ENCODE data around the gene KCNF1. TPM values are rescaled to one million over a fixed set of nuclear protein-coding genes. Genes with fewer than 3 reads are reported as not detected.
A peak's percentile ranks its signal among the peaks of the same experiment; 100 is the strongest.

The KCNF1 gene, protein sequence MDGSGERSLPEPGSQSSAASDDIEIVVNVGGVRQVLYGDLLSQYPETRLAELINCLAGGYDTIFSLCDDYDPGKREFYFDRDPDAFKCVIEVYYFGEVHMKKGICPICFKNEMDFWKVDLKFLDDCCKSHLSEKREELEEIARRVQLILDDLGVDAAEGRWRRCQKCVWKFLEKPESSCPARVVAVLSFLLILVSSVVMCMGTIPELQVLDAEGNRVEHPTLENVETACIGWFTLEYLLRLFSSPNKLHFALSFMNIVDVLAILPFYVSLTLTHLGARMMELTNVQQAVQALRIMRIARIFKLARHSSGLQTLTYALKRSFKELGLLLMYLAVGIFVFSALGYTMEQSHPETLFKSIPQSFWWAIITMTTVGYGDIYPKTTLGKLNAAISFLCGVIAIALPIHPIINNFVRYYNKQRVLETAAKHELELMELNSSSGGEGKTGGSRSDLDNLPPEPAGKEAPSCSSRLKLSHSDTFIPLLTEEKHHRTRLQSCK
- total RNA-seq (under 1 TPM in 1 of 2 donors, not detected in 1; 0.09 TPM), polyA plus RNA-seq (not detected)

DNA sequence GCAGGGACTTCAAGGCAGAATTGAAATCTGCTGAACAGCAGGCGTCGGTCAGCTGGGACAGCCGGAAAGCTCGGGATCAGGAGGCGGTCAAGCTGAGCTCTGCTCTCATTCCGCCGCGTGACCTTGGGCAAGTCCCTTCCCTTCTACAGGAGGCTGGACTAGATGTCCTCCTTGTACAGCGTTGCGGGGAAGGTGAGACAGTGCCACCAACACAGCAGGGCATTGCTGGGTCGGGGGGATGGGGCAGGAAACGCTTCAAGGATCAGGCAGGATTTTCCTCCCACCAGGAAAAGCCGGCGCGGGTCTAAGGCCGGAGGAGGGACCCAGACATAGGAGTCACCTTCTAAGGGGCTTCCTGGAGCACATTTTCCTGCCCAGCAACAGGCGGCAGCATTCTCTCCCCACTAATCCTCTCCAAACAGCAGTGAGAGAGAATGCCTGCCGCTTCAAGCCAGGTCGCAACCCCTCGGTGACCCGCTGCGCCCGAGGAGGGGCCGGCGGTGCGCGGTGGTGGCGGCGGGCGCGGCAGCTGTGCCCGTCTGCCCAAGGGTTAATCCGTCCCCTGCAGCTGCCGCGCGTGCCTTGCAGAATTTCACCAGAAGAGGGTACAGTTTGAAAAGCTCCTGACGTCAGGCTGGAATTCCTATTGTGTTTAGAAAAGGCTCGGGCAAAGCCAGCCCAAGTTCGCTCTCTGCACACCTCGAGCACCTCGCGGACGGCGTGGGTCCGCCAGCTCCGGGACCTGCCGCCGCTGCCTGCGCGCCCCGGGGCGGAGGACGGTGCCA is at the start of gene KCNF1:
Gene KCNF1, plus strand, starts transcription at position 644 of the 785 bp plus-strand sequence. CDS start 493 bp downstream, outside the sequence.
- Histone ChIP-seq H3K27me3 (ENCODE audit: control insufficient read depth in 4 of 4, insufficient read depth in 4 of 4, low read length in 3 of 4) (peaks cover 0 to 8% (median 3%) of the 10 kb centered on the region in 4 donors), H3K4me3 (ENCODE audit: low read depth in 1 of 3, low read length in 3 of 3) (peak within 1 kb of the TSS in 1 of 3 donors; percentile 41), H3K4me1 (ENCODE audit: control insufficient read depth in 4 of 4, insufficient read depth in 4 of 4, low read length in 3 of 4) (peaks cover 0 to 7% (median 2%) of the 10 kb centered on the region in 4 donors), H3K36me3 (ENCODE audit: control insufficient read depth in 4 of 4, insufficient read depth in 3 of 4, low read depth in 1 of 4, low read length in 3 of 4) (no peaks in the 10 kb centered on the region), H3K9ac (ENCODE audit: low read depth in 1 of 2, low read length in 2 of 2) (no peak within 1 kb of the TSS), H3K9me3 (ENCODE audit: control insufficient read depth in 4 of 4, low read length in 3 of 4) (no peaks in the 10 kb centered on the region), H3K27ac (ENCODE audit: low read depth in 1 of 2, low read length in 2 of 2) (no peak within 1 kb of the TSS)
- no peak for DNase-seq (ENCODE audit: low spot score)
- WGBS, result 8% methylated on average over 53 of the region's 53 CpGs
- peak; percentile 34 to 43 for TF ChIP-seq RAD21 (IDR thresholded peaks at IDR 0.05)
- TF ChIP-seq, protein P1, sequence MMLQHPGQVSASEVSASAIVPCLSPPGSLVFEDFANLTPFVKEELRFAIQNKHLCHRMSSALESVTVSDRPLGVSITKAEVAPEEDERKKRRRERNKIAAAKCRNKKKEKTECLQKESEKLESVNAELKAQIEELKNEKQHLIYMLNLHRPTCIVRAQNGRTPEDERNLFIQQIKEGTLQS (IDR thresholded peaks at IDR 0.05), result no peak

DNA sequence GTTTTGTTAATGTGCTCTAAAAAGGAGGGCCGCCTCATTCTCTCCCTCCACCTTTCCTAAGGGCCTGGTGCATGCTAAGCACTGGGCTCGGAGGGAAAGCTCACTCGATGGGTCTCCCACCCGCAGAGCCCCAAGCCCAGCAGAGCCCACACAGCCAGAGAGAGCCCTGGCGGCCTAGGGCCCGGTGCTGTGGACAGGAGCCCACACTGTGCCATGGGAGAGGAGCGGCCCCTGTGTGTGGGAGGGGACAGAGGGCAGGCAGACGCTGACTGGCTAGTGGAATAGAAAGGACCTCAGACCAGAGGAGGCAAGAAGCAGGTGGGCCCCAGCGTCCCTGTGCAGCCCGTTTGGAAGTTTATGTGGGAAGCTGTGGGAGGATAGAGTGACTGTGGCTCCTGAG is 49.4 kb upstream of the KCNF1 start:
- WGBS, result 91% methylated on average over 10 of the region's 10 CpGs
- H3K4me3 ChIP-seq (ENCODE audit: low read depth in 1 of 3, low read length in 3 of 3), result no peak overlapping the region
- peaks cover 0 to 2% (median 0%) of the 10 kb centered on the region in 4 donors for H3K27me3 ChIP-seq (ENCODE audit: control insufficient read depth in 4 of 4, insufficient read depth in 4 of 4, low read length in 3 of 4)
- H3K9ac ChIP-seq (ENCODE audit: low read depth in 1 of 2, low read length in 2 of 2), result no peak overlapping the region
- DNase-seq (ENCODE audit: low spot score), result no peak
- TF ChIP-seq RXRA (IDR thresholded peaks at IDR 0.05) (no peak), FOXA2 (IDR thresholded peaks at IDR 0.05) (no peak), HNF4G (IDR thresholded peaks at IDR 0.05) (no peak)
- H3K4me1 ChIP-seq (ENCODE audit: control insufficient read depth in 4 of 4, insufficient read depth in 4 of 4, low read length in 3 of 4), result no peaks in the 10 kb centered on the region
- no peak overlapping the region for H3K27ac ChIP-seq (ENCODE audit: low read depth in 1 of 2, low read length in 2 of 2)
- no peaks in the 10 kb centered on the region for H3K9me3 ChIP-seq (ENCODE audit: control insufficient read depth in 4 of 4, low read length in 3 of 4)
- H3K36me3 ChIP-seq (ENCODE audit: control insufficient read depth in 4 of 4, insufficient read depth in 3 of 4, low read depth in 1 of 4, low read length in 3 of 4), result no peaks in the 10 kb centered on the region

DNA sequence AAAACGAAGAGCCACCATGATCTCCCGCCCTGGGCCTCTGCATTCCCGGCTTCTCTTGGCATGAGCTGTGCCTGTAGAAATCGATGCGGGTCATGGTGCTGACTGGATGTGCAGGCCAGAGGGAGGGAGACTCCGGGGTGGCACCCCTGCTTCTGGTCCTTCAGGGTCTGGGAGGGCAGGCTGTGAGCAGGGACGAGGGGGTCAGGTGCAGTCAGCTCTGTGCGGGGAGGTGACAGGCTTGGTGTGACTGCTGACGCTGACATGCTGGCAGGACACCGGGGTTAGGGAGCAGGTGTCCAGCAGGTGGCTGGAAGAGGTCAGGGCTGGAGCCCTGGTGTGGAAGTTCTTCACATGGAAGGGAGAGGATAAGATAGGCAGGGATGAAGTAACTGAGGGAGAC is 48.7 kb upstream of the KCNF1 start:
- Histone ChIP-seq H3K27ac (ENCODE audit: low read depth in 1 of 2, low read length in 2 of 2) (no peak overlapping the region), H3K9me3 (ENCODE audit: control insufficient read depth in 4 of 4, low read length in 3 of 4) (no peaks in the 10 kb centered on the region), H3K36me3 (ENCODE audit: control insufficient read depth in 4 of 4, insufficient read depth in 3 of 4, low read depth in 1 of 4, low read length in 3 of 4) (no peaks in the 10 kb centered on the region), H3K4me3 (ENCODE audit: low read depth in 1 of 3, low read length in 3 of 3) (no peak overlapping the region), H3K9ac (ENCODE audit: low read depth in 1 of 2, low read length in 2 of 2) (no peak overlapping the region), H3K27me3 (ENCODE audit: control insufficient read depth in 4 of 4, insufficient read depth in 4 of 4, low read length in 3 of 4) (peaks cover 0 to 2% (median 0%) of the 10 kb centered on the region in 4 donors), H3K4me1 (ENCODE audit: control insufficient read depth in 4 of 4, insufficient read depth in 4 of 4, low read length in 3 of 4) (no peaks in the 10 kb centered on the region)
- TF ChIP-seq RXRA (IDR thresholded peaks at IDR 0.05), result no peak
- TF ChIP-seq, protein P1 (IDR thresholded peaks at IDR 0.05), result no peak
- TF ChIP-seq, protein P2, sequence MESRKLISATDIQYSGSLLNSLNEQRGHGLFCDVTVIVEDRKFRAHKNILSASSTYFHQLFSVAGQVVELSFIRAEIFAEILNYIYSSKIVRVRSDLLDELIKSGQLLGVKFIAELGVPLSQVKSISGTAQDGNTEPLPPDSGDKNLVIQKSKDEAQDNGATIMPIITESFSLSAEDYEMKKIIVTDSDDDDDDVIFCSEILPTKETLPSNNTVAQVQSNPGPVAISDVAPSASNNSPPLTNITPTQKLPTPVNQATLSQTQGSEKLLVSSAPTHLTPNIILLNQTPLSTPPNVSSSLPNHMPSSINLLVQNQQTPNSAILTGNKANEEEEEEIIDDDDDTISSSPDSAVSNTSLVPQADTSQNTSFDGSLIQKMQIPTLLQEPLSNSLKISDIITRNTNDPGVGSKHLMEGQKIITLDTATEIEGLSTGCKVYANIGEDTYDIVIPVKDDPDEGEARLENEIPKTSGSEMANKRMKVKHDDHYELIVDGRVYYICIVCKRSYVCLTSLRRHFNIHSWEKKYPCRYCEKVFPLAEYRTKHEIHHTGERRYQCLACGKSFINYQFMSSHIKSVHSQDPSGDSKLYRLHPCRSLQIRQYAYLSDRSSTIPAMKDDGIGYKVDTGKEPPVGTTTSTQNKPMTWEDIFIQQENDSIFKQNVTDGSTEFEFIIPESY (IDR thresholded peaks at IDR 0.05), result no peak
- TF ChIP-seq JUND (IDR thresholded peaks at IDR 0.05), result no peak
- TF ChIP-seq RAD21 (IDR thresholded peaks at IDR 0.05), result no peak
- TF ChIP-seq, protein P3, sequence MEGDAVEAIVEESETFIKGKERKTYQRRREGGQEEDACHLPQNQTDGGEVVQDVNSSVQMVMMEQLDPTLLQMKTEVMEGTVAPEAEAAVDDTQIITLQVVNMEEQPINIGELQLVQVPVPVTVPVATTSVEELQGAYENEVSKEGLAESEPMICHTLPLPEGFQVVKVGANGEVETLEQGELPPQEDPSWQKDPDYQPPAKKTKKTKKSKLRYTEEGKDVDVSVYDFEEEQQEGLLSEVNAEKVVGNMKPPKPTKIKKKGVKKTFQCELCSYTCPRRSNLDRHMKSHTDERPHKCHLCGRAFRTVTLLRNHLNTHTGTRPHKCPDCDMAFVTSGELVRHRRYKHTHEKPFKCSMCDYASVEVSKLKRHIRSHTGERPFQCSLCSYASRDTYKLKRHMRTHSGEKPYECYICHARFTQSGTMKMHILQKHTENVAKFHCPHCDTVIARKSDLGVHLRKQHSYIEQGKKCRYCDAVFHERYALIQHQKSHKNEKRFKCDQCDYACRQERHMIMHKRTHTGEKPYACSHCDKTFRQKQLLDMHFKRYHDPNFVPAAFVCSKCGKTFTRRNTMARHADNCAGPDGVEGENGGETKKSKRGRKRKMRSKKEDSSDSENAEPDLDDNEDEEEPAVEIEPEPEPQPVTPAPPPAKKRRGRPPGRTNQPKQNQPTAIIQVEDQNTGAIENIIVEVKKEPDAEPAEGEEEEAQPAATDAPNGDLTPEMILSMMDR (IDR thresholded peaks at IDR 0.05; ENCODE audit: low read depth, low read length, missing input control), result no peak
- no peak for TF ChIP-seq TAF1 (conservative IDR thresholded peaks at IDR 0.05)
- no peak for TF ChIP-seq NR2F2 (IDR thresholded peaks at IDR 0.05)
- TF ChIP-seq SP1 (IDR thresholded peaks at IDR 0.05), result no peak
- TF ChIP-seq FOXA1 (IDR thresholded peaks at IDR 0.05), result no peak
- TF ChIP-seq HNF4A (conservative IDR thresholded peaks at IDR 0.05), result no peak
- TF ChIP-seq YY1 (IDR thresholded peaks at IDR 0.05), result no peak
- no peak for TF ChIP-seq EGR1 (IDR thresholded peaks at IDR 0.05; ENCODE audit: low read depth in 2 of 2)
- TF ChIP-seq FOXA2 (IDR thresholded peaks at IDR 0.05), result no peak
- no peak for DNase-seq (ENCODE audit: low spot score)
- 89% methylated on average over 10 of the region's 10 CpGs for WGBS
